Stimulated activated CD8-positive, alpha-beta memory T cell treated with anti-CD3 and anti-CD28 coated beads, Interleukin-12 subunit alpha, Interleukin-12 subunit beta, amount 100 ng/mL, for 4 hours (primary cell): ENCODE measurements around the gene KCNJ15.

Source experiments
- DNase-seq: peaks from one replicate; pipeline ENCODE4 v3.0.0-alpha.2; 2020; ENCODE audit warnings: low read depth

KCNJ15 gene

DNA sequence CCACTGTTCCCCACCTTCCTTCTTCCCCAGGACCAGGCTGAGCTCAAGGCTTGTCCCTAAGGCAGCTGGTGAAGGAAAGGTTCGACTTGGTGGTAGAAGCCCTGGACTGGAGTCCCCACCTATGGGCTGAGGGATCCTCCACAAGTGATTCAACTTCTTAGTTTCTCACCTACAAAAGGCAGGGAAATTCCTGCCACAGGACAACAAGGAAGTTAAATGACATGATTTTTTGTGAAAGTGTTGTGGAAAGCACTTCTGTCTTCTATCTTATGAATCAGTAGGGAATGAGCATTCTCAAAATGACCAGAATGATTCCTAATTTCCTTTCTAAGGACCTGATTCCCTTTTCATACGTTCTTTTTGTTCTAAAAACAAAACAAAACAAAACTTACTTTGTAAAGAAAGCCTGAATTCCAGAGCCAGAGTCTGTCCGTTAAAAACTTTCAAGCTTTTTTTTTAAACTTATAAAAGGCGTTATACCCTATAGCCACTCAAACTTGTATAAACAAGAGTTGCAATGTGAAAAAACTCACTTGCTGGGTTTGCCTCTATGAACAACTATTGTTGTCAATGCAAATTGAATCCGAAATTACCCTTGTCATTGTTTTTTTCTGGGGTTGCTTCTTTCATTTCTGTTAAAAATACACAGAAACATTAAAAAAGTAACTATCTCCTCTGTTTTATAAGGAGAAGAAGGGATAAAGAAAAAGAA is 12.2 kb downstream of the KCNJ15 start:
- no peak for DNase-seq

DNA sequence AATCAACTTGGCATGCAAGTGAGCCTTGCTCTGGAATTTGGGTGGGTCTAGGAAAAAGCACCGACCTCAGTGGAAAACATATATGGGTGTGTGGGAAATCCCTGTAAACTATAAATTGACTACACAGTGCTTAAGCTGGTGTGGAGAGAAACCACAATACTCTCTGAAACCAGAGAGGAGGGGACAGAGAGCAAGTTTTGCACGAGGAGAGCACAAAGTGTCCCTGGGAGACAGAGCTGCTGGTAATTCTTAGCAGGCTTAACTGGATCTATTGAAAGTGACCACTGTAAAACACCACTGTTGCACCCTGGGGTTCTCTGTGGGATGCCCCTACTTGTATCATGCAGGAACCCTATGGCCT is 12.8 kb downstream of the KCNJ15 start:
- no peak for DNase-seq

DNA sequence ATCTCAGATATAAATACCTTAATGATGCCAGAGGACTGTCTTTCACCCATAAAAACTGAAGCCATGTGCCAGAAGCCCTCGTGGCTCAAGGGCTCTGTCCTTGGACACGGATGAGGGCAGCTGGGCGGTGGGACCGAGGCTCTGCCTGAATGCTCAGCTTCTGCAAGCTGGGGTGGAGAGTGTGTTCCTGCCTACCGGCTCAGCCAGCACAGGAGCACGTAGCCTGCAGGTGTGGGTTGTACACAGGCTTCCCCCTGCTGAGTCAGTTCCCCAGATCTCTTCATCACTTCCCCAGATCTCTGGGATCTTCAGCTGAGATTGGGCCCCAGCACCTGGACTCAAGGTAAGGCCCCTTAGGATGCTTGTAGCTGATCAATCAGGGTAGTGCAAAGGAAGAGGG is 15.4 kb downstream of the KCNJ15 start:
- DNase-seq, result no peak

DNA sequence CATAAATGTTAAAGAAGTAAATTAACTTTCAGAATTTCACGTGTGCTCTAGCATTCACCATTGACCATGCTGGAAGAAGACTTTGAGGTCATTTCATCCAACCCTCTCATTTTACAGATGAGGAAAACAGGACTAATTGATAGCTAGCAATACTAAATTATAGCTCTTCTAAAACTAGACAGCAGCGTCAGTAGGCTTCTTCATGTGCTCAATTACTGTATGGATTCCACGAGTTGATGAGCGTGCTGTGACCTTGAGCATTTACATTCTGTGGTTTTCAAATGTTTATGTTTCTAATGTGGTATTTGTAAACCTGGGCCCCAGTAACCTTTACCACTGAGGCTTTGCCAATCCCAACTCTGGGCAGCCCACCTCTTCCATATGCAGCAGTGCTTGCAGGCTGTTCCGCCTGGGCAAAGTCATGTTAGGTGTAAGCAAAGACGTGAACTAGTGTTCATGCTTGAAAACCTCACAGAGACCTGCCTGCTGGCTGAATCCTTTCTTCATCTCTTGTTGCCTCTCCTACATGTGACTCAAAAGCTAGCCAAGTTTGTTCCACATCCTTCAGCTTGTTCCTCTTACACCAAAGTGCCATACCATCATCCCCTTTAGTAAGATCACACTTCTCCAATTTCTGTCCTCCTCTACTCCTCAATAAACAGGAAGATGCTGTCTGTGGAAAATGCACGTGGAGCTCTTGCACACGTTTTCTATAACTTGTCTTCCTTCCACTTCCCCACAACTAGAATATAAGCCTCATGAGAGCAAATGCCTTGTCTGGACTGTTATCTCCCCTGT is 17.2 kb downstream of the KCNJ15 start:
- DNase-seq, result no peak

DNA sequence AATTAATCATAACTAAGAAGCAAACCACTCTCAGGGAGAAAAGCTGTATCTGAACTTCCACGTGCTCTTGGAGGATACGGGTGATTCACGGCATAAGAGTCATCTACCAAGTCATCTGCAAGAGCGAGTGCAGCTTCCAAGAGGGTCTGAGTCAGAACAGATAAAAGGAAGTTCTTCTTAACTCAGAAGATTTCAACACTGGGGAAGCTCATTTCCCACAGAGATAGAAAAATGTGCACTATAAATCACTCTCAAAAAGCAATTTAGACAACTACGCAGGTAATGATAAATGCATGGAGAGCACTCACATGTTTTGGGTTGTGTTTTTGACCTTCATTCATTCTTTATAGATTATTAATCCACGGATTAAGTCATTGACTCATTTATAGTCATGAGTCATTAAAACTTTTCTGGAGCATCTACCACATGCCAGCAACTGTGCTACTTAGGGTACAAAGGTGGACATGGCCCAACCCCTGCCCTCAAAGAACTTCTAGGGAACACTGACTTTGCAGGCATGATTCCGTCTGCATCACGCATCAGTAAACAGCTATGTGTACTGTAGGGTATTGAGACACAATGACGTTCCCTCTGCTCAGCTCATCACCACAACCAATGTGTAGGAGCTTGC is 20.8 kb downstream of the KCNJ15 start:
- DNase-seq, result no peak

DNA sequence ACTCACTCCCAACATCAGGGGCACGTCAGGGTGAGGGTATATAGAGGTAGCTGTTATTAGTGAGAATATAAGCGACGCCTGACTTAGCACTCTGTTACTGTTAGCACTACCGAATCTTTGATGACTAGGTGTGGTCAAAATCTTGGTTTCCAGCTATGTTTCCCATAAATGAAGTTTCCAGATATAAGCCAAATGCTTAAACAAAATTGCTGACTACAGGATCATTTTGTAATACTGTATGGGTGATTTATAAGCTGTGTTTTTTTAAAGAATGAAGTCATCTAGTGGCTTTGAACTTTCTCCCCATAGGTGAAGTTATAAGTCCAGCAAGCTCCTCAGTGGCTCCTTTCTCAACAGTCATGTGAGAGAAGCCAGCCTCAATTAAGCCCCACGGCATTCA is 23.7 kb downstream of the KCNJ15 start:
- DNase-seq, result no peak

DNA sequence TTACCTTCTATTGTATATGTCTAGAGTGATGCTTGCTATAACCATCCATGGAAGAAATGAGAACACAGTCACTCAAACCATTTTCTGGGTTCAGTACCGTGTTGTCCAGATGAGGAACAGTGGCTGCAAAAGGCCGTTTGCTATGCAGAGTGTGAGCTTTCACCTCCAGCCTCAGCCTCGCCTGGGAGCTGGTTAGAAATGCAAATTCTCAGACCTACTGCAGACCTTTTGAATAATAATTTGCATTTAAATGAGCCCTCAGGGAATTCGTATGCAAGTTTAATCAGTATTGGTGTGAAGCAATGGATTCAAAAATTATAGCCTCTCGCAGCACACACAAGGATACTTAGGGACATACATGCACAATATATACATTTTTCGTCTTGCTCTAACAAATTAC is 24.1 kb downstream of the KCNJ15 start:
- DNase-seq, result no peak

DNA sequence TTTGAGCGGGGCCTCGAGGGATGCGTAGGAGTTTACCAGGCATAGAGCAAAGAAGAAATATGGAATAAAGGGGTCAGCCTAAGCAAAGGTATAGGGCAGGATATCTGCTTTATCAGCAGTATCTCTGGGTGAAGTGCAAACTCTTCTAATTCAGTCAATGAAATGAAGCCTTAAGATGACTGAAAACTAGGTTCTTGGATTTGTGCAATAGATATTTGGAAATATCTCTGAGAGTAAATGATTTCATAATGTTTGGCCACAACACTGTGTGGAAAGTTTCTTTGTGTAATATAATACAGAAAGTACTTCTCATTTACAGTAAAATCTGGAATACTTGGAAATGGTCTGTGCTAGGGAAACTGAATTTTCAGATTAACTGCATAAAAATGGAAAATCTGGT is 26.1 kb downstream of the KCNJ15 start:
- no peak for DNase-seq

DNA sequence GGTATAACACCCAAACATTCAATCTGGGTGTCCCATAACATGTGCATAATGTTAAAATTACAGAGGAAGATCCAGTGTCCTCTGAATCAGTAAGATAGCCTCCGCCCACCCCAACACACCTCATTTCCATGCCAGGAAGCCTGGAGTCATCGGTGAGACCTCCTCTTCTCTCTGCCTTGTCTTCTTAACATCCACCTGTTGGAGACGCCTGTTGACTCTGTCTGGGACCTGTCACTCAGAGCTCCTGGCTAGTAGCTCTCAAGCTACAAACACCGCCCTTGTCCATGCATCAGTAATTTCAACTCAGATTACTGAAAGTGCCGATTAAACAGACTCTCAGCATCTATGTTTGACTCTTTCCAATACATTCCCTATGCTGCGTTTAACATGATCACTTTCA is 27.4 kb downstream of the KCNJ15 start:
- no peak for DNase-seq

DNA sequence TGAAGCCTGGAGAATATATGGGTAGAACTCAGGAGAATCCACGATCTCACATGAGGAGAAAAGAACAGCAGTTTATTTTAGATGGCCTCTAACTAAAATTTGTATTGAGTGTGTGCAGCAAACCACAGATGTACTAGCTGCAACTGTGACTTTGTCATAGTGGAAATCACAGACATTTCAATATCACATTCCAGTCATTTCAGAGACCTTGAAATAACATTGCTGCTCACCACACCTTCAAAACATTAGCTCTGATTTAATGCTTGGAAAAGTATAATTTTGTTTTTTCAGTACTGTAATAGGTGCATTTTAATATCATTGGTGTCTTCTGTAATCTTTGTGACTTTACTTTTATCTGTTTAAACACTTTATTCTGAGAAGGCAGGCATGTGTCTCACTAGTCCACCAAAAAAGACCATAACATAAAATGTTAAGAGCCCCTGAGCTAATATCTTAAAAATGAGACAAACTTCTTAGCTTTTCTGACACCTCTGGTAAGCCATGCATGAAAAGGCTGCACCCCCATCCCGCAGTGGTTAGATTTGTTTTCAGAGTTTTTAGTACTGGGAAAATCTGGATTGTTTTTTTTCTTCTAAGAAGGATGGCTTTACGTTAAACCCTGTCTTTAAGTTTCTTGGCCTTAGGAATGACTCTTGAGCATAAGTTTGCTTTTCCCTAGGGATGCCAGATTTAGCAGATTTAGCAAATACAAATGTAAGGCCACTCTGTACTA is 30.1 kb downstream of the KCNJ15 start:
- DNase-seq, result no peak

DNA sequence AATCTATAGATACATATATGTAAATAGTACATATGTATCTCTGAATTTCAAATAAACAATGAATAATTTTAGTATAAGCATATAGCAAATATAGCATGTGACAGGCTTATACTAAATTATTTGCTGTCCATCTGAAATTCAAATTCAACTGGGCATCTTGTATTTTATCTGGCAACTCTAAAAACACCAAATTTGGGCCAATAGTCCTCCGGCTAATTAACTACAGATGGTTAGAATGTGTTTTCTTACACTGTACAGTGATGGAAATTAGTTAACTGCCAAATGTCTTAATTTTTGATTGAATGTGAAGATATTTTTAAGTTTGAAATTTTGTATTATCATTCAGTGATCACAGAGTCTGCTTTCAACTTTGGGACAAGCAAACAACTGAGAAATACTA is 30.7 kb downstream of the KCNJ15 start:
- no peak for DNase-seq

DNA sequence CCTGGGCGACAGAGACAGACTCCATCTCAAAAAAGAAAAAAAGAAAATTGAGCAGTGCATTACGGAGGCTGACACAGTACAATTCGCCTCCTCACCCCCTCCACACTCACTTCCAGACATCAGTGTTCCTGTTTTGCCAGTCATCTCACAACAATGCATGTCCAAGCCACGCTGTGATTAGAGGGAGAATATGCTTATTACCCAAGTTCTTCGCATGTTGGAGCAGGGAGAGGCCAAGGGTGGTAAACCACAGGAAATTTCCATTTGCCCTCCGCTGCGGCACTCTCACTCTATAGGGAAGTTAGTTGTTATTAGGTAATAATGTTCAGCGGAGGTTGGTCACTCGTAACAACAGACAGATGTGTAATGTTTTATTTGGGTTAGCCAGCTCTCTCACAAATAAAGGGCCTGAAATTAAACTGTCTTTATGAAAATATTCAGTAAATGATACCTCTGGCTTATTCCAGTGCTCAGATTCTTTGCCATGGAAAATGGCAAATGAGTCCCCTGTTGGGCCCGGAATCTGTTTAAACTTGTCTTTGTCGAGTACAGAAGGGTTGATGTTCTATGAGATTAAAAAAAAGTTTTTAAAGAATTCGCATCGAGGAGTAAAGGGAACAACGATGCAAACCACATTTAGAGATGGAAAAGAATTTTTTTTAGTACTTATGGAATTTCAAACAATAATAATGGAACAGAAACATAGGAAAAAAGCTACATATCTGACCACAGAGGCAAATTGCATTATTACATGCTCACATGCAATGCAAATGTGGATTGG is 33.1 kb downstream of the KCNJ15 start:
- no peak for DNase-seq

DNA sequence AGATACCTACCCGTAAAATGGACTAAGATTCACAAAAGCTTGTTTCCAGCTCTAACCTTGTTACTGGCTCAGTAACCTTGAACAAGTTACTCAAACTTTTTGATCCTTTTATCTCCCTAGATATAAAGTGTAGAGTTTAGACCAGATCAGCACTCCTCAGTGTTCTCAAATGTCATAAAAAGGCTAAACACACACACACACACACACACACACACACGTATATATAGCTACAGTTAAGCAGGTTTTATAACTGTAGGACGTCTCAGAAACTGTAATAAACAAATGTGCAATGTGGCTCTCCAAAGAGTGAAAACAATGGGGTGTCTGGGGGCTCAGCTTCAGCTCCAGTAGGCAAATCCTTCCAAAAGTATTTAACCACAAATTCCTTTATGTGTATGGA is 34.0 kb downstream of the KCNJ15 start:
- no peak for DNase-seq

DNA sequence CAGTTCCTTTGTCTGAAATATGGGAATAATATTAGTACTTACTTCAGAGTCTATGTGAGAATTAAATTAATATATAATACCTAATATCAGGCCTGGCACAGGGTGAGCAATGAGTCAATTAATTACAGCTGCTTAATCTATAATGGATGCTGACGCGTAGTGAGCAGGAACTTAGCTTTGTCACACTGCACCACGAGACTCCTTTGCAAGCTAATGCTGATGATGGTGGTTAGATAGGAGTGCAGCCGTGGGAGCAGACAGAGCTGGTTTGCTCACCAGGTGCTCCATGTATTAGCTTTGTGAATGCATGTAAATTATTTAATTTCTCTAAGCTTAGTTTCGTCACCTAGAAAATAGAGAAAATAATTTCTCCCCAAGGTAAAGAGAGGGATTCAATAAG is 35.1 kb downstream of the KCNJ15 start:
- DNase-seq, result no peak

DNA sequence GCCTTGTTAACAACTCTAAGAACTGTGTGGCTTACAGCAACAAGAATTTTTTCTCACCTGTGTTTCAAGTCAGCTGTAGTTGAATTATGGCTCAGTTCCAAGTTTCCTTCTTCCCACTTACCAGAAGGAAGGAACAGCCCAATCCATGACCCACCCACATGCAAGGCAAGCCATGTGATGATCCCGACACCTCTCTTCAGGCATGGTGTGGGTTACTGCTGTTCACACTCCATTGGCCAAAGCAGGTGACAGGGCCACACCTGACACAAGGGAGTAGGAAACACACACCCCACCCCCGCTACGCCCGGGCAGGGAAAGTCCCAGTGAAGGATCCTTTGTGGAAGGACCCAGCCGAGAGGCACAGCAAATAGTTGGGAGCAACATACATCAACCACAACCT is 36.3 kb downstream of the KCNJ15 start:
- DNase-seq, result no peak

DNA sequence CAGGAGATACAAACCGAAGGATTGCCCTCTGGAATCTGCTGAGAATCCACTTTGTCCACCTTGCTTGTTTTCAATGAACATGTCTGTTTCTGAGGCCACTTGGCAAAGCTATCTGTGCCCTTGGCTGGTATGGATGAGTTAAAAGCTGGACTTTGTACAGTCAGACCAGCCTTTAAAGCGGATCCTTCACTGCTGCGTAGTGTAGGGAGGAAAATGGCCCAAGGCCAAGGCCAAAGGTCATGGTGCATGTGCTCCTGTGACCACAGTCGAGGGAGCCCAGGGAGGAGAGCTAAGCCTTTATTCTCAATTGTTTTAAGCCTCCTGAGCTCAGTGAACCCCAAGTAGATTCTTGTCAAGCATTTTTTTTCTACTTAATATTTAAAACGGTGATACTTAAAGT is 37.0 kb downstream of the KCNJ15 start:
- DNase-seq, result no peak

DNA sequence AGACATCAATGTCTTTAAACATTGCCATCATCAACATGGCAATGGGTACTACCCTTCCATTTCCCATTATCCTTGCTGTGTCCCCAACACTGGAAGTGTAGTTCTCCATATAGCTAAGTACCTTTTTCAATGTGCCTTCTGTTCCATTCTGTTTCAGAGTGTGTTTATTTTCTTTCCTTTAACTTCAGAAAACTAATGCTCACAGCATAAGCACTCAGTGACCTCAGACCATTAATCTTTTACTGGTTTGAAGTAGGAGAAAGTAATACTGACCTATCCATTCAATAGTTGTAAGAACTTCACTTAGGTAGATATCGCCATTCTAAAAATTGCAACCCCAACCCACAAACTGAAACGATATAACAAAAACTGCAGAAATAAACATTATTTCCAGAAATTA is 37.8 kb downstream of the KCNJ15 start:
- DNase-seq, result no peak

DNA sequence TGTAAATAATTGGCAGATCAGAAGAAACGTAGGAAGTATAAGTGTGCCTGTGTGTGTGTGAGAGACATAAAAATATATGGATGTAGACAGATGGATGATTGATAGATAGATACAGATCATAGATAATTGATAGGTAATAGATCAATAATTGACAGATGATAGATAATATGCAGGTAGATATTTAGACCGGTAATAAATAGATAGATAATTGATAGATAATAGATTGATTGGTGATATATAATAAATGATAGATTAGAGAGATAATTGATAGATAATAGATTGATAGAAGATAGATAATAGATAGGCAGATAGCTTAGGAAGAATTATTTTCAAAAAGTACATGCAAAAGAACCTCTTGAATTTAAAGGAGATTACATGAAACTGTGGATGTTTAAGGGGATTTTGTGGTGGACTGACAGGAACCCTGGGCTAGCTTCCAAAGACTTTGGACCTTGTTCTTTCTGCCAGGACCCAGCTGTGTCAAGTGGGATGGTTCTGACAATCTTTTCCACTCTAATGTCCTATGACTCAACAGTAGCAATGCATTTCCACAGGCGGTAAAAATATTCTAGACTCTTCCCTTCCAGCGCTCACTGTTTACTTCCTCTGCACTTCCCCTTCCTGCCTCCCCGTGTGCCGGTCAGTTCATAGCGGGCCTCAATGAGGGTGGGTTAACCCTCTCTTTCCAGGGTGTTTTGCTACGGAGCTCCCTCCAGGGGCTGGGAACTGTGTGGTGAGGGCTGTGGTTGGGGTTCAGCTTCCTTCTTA is 39.4 kb downstream of the KCNJ15 start:
- no peak for DNase-seq

DNA sequence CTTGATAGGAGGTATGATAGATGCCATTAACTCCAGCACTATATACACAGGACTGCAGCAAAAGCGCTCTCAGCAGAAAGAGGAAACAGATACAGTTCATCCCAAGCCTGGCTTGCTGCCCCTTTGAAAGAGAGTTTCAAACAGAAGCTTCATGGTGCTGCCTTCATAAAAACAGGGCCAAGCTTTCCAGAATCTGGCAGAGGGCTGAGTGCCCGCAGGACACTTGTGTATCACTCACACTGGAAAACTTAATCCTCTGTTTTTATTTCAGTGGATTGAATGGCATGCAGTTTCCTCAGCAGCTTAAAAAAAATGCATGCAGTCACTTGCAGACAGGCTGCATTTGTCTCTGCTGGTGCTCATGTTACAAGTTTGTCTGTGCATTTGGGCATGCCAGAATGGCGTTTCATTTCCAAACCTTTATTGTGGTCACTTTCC is 40.4 kb downstream of the KCNJ15 start:
- no peak for DNase-seq

DNA sequence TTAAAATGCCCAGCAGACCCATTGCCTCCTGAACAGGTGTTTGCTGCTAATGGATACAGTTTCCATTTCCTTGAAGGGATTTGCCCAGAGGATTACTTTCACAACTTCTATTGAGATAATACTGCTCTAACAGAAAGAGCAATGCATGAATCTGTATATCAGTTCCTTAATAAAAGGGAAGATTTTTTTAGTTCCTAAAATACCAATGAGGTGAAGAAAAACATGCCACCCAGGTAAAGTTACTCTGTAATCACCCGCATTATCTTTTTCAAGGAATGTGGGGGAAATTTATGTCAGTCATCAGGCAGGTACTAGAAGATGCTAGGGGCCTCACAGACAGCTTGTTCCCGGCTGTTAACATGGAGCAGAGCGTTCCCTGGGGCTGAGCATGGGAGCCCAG is 41.1 kb downstream of the KCNJ15 start:
- no peak for DNase-seq

DNA sequence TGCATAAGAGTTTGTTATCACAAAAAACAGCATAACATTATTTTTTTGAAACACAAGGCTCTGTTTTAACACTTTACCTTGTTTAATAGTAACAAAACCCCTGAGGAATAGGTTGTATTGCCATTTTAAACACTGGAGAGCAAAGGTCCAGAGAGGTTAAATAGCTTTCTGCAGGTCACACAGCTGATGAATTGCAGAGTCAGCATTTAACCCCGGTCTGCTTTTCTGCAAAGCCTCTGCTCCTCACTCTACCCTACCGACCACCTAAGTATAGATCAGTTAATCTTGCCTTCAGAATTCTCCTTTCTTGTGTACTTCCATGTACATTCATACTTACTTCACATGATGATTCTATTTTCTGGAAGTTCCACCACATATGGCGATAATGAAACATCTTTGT is 42.0 kb downstream of the KCNJ15 start:
- no peak for DNase-seq
